Liver (tissue), 9 donors: ENCODE measurements around the gene TARBP1. TPM values are rescaled to one million over a fixed set of nuclear protein-coding genes. Genes with fewer than 3 reads are reported as not detected.

Experiments
- DNase-seq: peaks from one replicate; pipeline ENCODE4 v3.0.0-alpha.2; 2017; ENCODE audit warnings: low spot score
- H3K27ac ChIP-seq, 2 donors: one replicate each; pipeline ENCODE4 v1.7.0; 2013; ENCODE audit warnings: inconsistent platforms in 2 of 2, low read length in 2 of 2, control low read depth in 1 of 2, low read depth in 1 of 2, mild to moderate bottlenecking in 1 of 2
- H3K27me3 ChIP-seq, 4 donors: one replicate each; pipeline versions ENCODE4 v1.6.1 to v1.7.0; 2013; ENCODE audit warnings: low read length in 3 of 4, inconsistent platforms in 1 of 4, mild to moderate bottlenecking in 1 of 4, moderate library complexity in 1 of 4; ENCODE audit not compliant: control insufficient read depth in 4 of 4, insufficient read depth in 4 of 4
- H3K36me3 ChIP-seq, 4 donors: one replicate each; pipeline versions ENCODE4 v1.6.1 to v1.7.0; 2013; ENCODE audit warnings: low read length in 3 of 4, mild to moderate bottlenecking in 3 of 4, low read depth in 1 of 4, moderate library complexity in 1 of 4; ENCODE audit not compliant: control insufficient read depth in 4 of 4, insufficient read depth in 3 of 4
- H3K4me1 ChIP-seq, 4 donors: one replicate each; pipeline versions ENCODE4 v1.6.1 to v1.7.0; 2013; ENCODE audit warnings: low read length in 3 of 4, mild to moderate bottlenecking in 3 of 4, moderate library complexity in 1 of 4; ENCODE audit not compliant: control insufficient read depth in 4 of 4, insufficient read depth in 4 of 4
- H3K4me3 ChIP-seq, 3 donors: one replicate each; pipeline versions ENCODE4 v1.6.1 to v1.7.0; 2013; ENCODE audit warnings: low read length in 3 of 3, control low read depth in 1 of 3, low read depth in 1 of 3, mild to moderate bottlenecking in 1 of 3
- H3K9ac ChIP-seq, 2 donors: one replicate each; pipeline ENCODE4 v1.7.0; 2013; ENCODE audit warnings: low read length in 2 of 2, mild to moderate bottlenecking in 2 of 2, moderate library complexity in 2 of 2, control low read depth in 1 of 2, low read depth in 1 of 2
- H3K9me3 ChIP-seq, 4 donors: one replicate each; pipeline versions ENCODE4 v1.6.1 to v1.7.0; 2013; ENCODE audit warnings: low read length in 3 of 4; ENCODE audit not compliant: control insufficient read depth in 4 of 4
- ATF3 ChIP-seq: IDR thresholded peaks from 2 replicates; pipeline ENCODE4 v1.6.1; 2016; ENCODE audit warnings: antibody characterized with exemption
- CTCF ChIP-seq: fragments of 150-350 bp; IDR thresholded peaks from 2 replicates; pipeline ENCODE4 v1.5.1; 2017; ENCODE audit warnings: improper control_type of control experiment, low read depth, low read length; ENCODE audit not compliant: missing input control
- GABPA ChIP-seq, 2 donors: IDR thresholded peaks in 1 of 2; conservative IDR thresholded peaks in 1 of 2; 2 replicates each; pipeline ENCODE4 v1.6.1; 2016; ENCODE audit warnings: antibody characterized with exemption in 2 of 2, mild to moderate bottlenecking in 1 of 2, moderate library complexity in 1 of 2
- HNF4G ChIP-seq: IDR thresholded peaks from 2 replicates; pipeline ENCODE4 v1.6.1; 2016; ENCODE audit warnings: antibody characterized with exemption
- JUND ChIP-seq, 2 donors: IDR thresholded peaks; 2 replicates each; pipeline ENCODE4 v1.6.1; 2016; ENCODE audit warnings: antibody characterized with exemption in 2 of 2
- MAX ChIP-seq: IDR thresholded peaks from 2 replicates; pipeline ENCODE4 v1.6.1; 2016; ENCODE audit warnings: antibody characterized with exemption
- NR2F2 ChIP-seq: IDR thresholded peaks from 2 replicates; pipeline ENCODE4 v1.6.1; 2016; ENCODE audit warnings: antibody characterized with exemption
- RAD21 ChIP-seq, 2 donors: IDR thresholded peaks; 2 replicates each; pipeline ENCODE4 v1.6.1; 2016; ENCODE audit warnings: antibody characterized with exemption in 2 of 2, mild to moderate bottlenecking in 2 of 2
- RXRA ChIP-seq, 2 donors: IDR thresholded peaks; 2 replicates each; pipeline ENCODE4 v1.6.1; 2017 to 2018; ENCODE audit warnings: antibody characterized with exemption in 2 of 2, mild to moderate bottlenecking in 1 of 2
- SP1 ChIP-seq: IDR thresholded peaks from 2 replicates; pipeline ENCODE4 v1.6.1; 2018; ENCODE audit warnings: antibody characterized with exemption, mild to moderate bottlenecking
- TAF1 ChIP-seq: conservative IDR thresholded peaks from 2 replicates; pipeline ENCODE4 v1.6.1; 2016; ENCODE audit warnings: antibody characterized with exemption, mild to moderate bottlenecking
- YY1 ChIP-seq: IDR thresholded peaks from 2 replicates; pipeline ENCODE4 v1.6.1; 2016; ENCODE audit warnings: antibody characterized with exemption, mild to moderate bottlenecking
- ZBTB33 ChIP-seq: IDR thresholded peaks from 2 replicates; pipeline ENCODE4 v1.6.1; 2016; ENCODE audit warnings: antibody characterized with exemption
- WGBS: extraction: QIAGEN DNeasy Blood & Tissue Kit; methylation state at CpG from one replicate; pipeline ENCODE4 v1.1.7; 2013; 5-methylcytosine and 5-hydroxymethylcytosine counted together
- polyA plus RNA-seq, 2 donors: library from polyadenylated mRNA; stranded (reverse) in 1 of 2; unstranded in 1 of 2; fragments of 200-250 nt in 1 of 2; fragments of >200 nt in 1 of 2; fragmentation: Nextera tagmentation in 1 of 2; extraction: Ambion mirVana in 1 of 2; gene quantifications; one replicate each; pipeline versions ENCODE4 v1.2.1 to v1.2.3, GENCODE V29; 2013 to 2015
- total RNA-seq, 2 donors: library from RNA; depleted of rRNA; stranded (reverse); fragments of >200 nt; gene quantifications; one replicate each; pipeline ENCODE4 v1.2.3, GENCODE V29; 2014
- donor health status: healthy.
- donor health status: healthy.
- donor health status: healthy.
- donor health status: healthy.
- donor health status: healthy.

TARBP1 gene
- total and polyA plus RNA-seq, 4 donors: 4.1 to 17.6 (median 9.1) TPM

GRCh38 chr1:234468580-234468979 lies 10.4 kb downstream of the TARBP1 start:
- Histone ChIP-seq H3K36me3 (peaks cover 0 to 7% (median 0%) of the 10 kb centered on the region in 4 donors), H3K27me3 (no peaks in the 10 kb centered on the region), H3K4me1 (no peaks in the 10 kb centered on the region), H3K4me3 (no peak overlapping the region), H3K9ac (no peak overlapping the region), H3K27ac (no peak overlapping the region), H3K9me3 (no peaks in the 10 kb centered on the region)
- no peak for DNase-seq
- no peak for TF ChIP-seq RXRA (IDR thresholded peaks at IDR 0.05)
- no peak for TF ChIP-seq NR2F2
- no peak for TF ChIP-seq ATF3
- TF ChIP-seq TAF1: no peak
- TF ChIP-seq RAD21 (IDR thresholded peaks at IDR 0.05): no peak
- no peak for TF ChIP-seq GABPA (IDR thresholded peaks at IDR 0.05 in 1 of 2, conservative IDR thresholded peaks at IDR 0.05 in 1 of 2)
- no peak for TF ChIP-seq JUND (IDR thresholded peaks at IDR 0.05)
- 97% methylated on average over 1 of the region's 1 CpG for WGBS

- Histone ChIP-seq H3K27ac (no peak overlapping the region), H3K4me1 (peaks cover 0 to 3% (median 0%) of the 10 kb centered on the region in 4 donors), H3K36me3 (peaks cover 0 to 7% (median 0%) of the 10 kb centered on the region in 4 donors), H3K27me3 (no peaks in the 10 kb centered on the region), H3K9ac (no peak overlapping the region), H3K4me3 (no peak overlapping the region), H3K9me3 (no peaks in the 10 kb centered on the region)
- TF ChIP-seq HNF4G (no peak), JUND (IDR thresholded peaks at IDR 0.05) (no peak), ATF3 (no peak), RAD21 (IDR thresholded peaks at IDR 0.05) (no peak), ZBTB33 (no peak), MAX (no peak), YY1 (no peak), RXRA (IDR thresholded peaks at IDR 0.05) (no peak), CTCF (no peak), NR2F2 (no peak), SP1 (no peak)
- 89% methylated on average over 6 of the region's 6 CpGs for WGBS
- DNase-seq: no peak
Observed at GRCh38 chr1:234467821-234468220, 11.2 kb downstream of the TARBP1 start.

- no peak for DNase-seq
- H3K27ac ChIP-seq: no peak overlapping the region
- no peak overlapping the region for H3K4me3 ChIP-seq
- no peaks in the 10 kb centered on the region for H3K27me3 ChIP-seq
- 97% methylated on average over 6 of the region's 6 CpGs for WGBS
- peaks cover 0 to 3% (median 0%) of the 10 kb centered on the region in 4 donors for H3K4me1 ChIP-seq
- no peak for TF ChIP-seq HNF4G
- no peak for TF ChIP-seq ATF3
- no peak for TF ChIP-seq CTCF
- no peak for TF ChIP-seq MAX
- H3K9ac ChIP-seq: no peak overlapping the region
- peaks cover 0 to 7% (median 0%) of the 10 kb centered on the region in 4 donors for H3K36me3 ChIP-seq
- H3K9me3 ChIP-seq: no peaks in the 10 kb centered on the region
Observed at GRCh38 chr1:234466945-234467344, 12.0 kb downstream of the TARBP1 start.
